GM23248 (cell line): Measurements from ENCODE around the gene IQCB1. TPM values are rescaled to one million over a fixed set of nuclear protein-coding genes. Genes with fewer than 3 reads are reported as not detected.

Experiments
- DNase-seq: peaks from one replicate; pipeline ENCODE4 v3.0.0-alpha.2; 2015
- H2AFZ ChIP-seq: fragments of 200-600 bp; sonication (generic); 2 replicates; pipeline ENCODE4 v1.6.1; 2016; ENCODE audit warnings: antibody characterized with exemption
- H3F3A ChIP-seq: fragments of 200-600 bp; sonication (generic); 2 replicates; pipeline ENCODE4 v1.6.1; 2016; ENCODE audit warnings: mild to moderate bottlenecking, antibody characterized with exemption, mixed run types; ENCODE audit not compliant: insufficient read depth
- H3K27ac ChIP-seq: fragments of 200-600 bp; sonication (generic); 2 replicates; pipeline ENCODE4 v1.5.1; 2016; ENCODE audit warnings: mild to moderate bottlenecking
- H3K27me3 ChIP-seq: fragments of 200-600 bp; sonication (generic); replicated peaks from 2 replicates; pipeline ENCODE4 v1.6.1; 2016; ENCODE audit warnings: mild to moderate bottlenecking; ENCODE audit not compliant: insufficient read depth
- H3K36me3 ChIP-seq: fragments of 200-600 bp; sonication (generic); 2 replicates; pipeline ENCODE4 v1.6.1; 2016; ENCODE audit warnings: low read depth, mild to moderate bottlenecking
- H3K4me1 ChIP-seq: fragments of 200-600 bp; sonication (generic); 2 replicates; pipeline ENCODE4 v1.6.1; 2016; ENCODE audit warnings: mild to moderate bottlenecking; ENCODE audit not compliant: insufficient read depth
- H3K4me2 ChIP-seq: fragments of 200-600 bp; sonication (generic); one replicate; pipeline ENCODE4 v1.6.1; 2016; ENCODE audit warnings: mild to moderate bottlenecking; ENCODE audit not compliant: unreplicated experiment
- H3K4me3 ChIP-seq: fragments of 200-600 bp; sonication (generic); 2 replicates; pipeline ENCODE4 v1.5.1; 2016; ENCODE audit warnings: mild to moderate bottlenecking
- H3K79me2 ChIP-seq: fragments of 200-600 bp; sonication (generic); 2 replicates; pipeline ENCODE4 v1.6.1; 2016; ENCODE audit warnings: mild to moderate bottlenecking; ENCODE audit not compliant: insufficient read depth
- H3K9ac ChIP-seq: fragments of 200-600 bp; sonication (generic); 2 replicates; pipeline ENCODE4 v1.6.1; 2016; ENCODE audit warnings: mild to moderate bottlenecking
- H3K9me2 ChIP-seq: fragments of 200-600 bp; sonication (generic); 2 replicates; pipeline ENCODE4 v1.6.1; 2016; ENCODE audit warnings: mixed run types, mild to moderate bottlenecking, moderate library complexity; ENCODE audit not compliant: insufficient read depth
- H3K9me3 ChIP-seq: fragments of 200-600 bp; sonication (generic); one replicate; pipeline ENCODE4 v1.6.1; 2017; ENCODE audit warnings: low read depth
- H4K20me1 ChIP-seq: fragments of 200-600 bp; sonication (generic); 2 replicates; pipeline ENCODE4 v1.6.0; 2016; ENCODE audit not compliant: insufficient read depth
- EZH2 ChIP-seq: fragments of 200-600 bp; sonication (generic); IDR thresholded peaks from 2 replicates; pipeline ENCODE4 v1.6.1; 2018; ENCODE audit warnings: antibody characterized with exemption, mild to moderate bottlenecking; ENCODE audit not compliant: insufficient read depth, poor library complexity, severe bottlenecking
- EZH2phosphoT487 ChIP-seq: fragments of 200-600 bp; sonication (generic); IDR thresholded peaks from 2 replicates; pipeline ENCODE4 v1.6.1; 2018; ENCODE audit warnings: antibody characterized with exemption, moderate library complexity, mild to moderate bottlenecking, low read depth; ENCODE audit not compliant: insufficient read depth
- WGBS, 2 experiments: methylation state at CpG; one replicate each; pipeline ENCODE4 v1.1.6; 2015 to 2017; ENCODE audit warnings: low lambda C conversion rate in 2 of 2, low coverage in 1 of 2; ENCODE audit errors: missing lambda C conversion rate in 2 of 2; 5-methylcytosine and 5-hydroxymethylcytosine counted together
- in situ Hi-C: fragments of 300-500 bp; cut with MboI; formaldehyde crosslinking; loops from 2 replicates; pipeline ENCODE4 v1.15.0; 2020
- polyA plus RNA-seq: library from polyadenylated mRNA; unstranded; fragments of >200 nt; fragmentation: Nextera tagmentation; extraction: Ambion mirVana; gene quantifications from 2 replicates; pipeline ENCODE4 v1.2.1, GENCODE V29; 2016
- total RNA-seq: library from RNA; depleted of rRNA; stranded (reverse); fragments of >200 nt; shearing (Covaris generic); gene quantifications from 2 replicates; pipeline ENCODE4 v1.2.3, GENCODE V29; 2014

The IQCB1 gene
- total and polyA plus RNA-seq, 2 experiments from 2014 or later, result 9.5 to 10.2 TPM

- no peaks in the 10 kb centered on the region for H3K9me3 ChIP-seq
- H3F3A ChIP-seq, result no peaks in the 10 kb centered on the region; the same call in 1 of the 2 replicates
- no peaks in the 10 kb centered on the region for H3K27me3 ChIP-seq
- H3K9me2 ChIP-seq, result no peaks in the 10 kb centered on the region; the same call in 1 of the 2 replicates
- H3K4me2 ChIP-seq, result no peak overlapping the region
- in situ Hi-C loops, result no loop called here
- H3K4me1 ChIP-seq, result no peaks in the 10 kb centered on the region
- DNase-seq, result no peak
- H3K79me2 ChIP-seq, result no peaks in the 10 kb centered on the region
- H3K4me3 ChIP-seq, result no peak overlapping the region
- no peak overlapping the region for H3K9ac ChIP-seq
- no peaks in the 10 kb centered on the region for H4K20me1 ChIP-seq
- TF ChIP-seq EZH2phosphoT487, result no peak
- TF ChIP-seq EZH2, result no peak
- H3K27ac ChIP-seq, result no peak overlapping the region
- H3K36me3 ChIP-seq, result peaks cover 11% of the 10 kb centered on the region; the same call in 1 of the 2 replicates
- H2AFZ ChIP-seq, result no peak overlapping the region
These were observed 34.0 kb downstream of the IQCB1 start for GRCh38 chr3:121800906-121801305.

- Histone ChIP-seq H2AFZ (no peak overlapping the region), H4K20me1 (no peaks in the 10 kb centered on the region), H3F3A (no peaks in the 10 kb centered on the region; the same call in 1 of the 2 replicates), H3K4me2 (no peak overlapping the region), H3K27me3 (no peaks in the 10 kb centered on the region), H3K9ac (no peak overlapping the region), H3K4me3 (no peak overlapping the region), H3K79me2 (no peaks in the 10 kb centered on the region), H3K27ac (no peak overlapping the region), H3K4me1 (no peaks in the 10 kb centered on the region), H3K9me2 (no peaks in the 10 kb centered on the region; the same call in 1 of the 2 replicates), H3K9me3 (no peaks in the 10 kb centered on the region), H3K36me3 (peaks cover 9% of the 10 kb centered on the region)
- in situ Hi-C loops, result no loop called here
- DNase-seq, result no peak
- WGBS, 2 experiments, result 96 to 97% methylated on average over 1 of the region's 1 CpG
- TF ChIP-seq EZH2phosphoT487, result no peak
- TF ChIP-seq EZH2, result no peak
These were observed 37.9 kb downstream of the IQCB1 start for GRCh38 chr3:121796970-121797369.

GRCh38 chr3:121794264-121794983 is 40.4 kb downstream of the IQCB1 start:
- WGBS, 2 experiments, result 94 to 96% methylated on average over 2 of the region's 2 CpGs
- in situ Hi-C loops, result no loop called here
- Histone ChIP-seq H3K36me3 (peaks cover 15% of the 10 kb centered on the region), H3K9me3 (no peaks in the 10 kb centered on the region), H3K4me3 (no peak overlapping the region), H3K79me2 (no peaks in the 10 kb centered on the region), H4K20me1 (no peaks in the 10 kb centered on the region), H3K4me1 (no peaks in the 10 kb centered on the region), H3K27ac (no peak overlapping the region), H3F3A (no peaks in the 10 kb centered on the region), H3K9me2 (no peaks in the 10 kb centered on the region), H3K9ac (no peak overlapping the region), H3K27me3 (no peaks in the 10 kb centered on the region), H3K4me2 (no peak overlapping the region), H2AFZ (no peak overlapping the region)
- TF ChIP-seq EZH2 (no peak), EZH2phosphoT487 (no peak)
- no peak for DNase-seq

- no peak overlapping the region for H3K9ac ChIP-seq
- no peaks in the 10 kb centered on the region for H3K4me1 ChIP-seq
- H4K20me1 ChIP-seq, result no peaks in the 10 kb centered on the region
- no peaks in the 10 kb centered on the region for H3K9me3 ChIP-seq
- WGBS, 2 experiments, result 97% methylated on average over 3 of the region's 3 CpGs
- TF ChIP-seq EZH2, result no peak
- no peak for TF ChIP-seq EZH2phosphoT487
- DNase-seq, result no peak
- H2AFZ ChIP-seq, result no peak overlapping the region
- peaks cover 21% of the 10 kb centered on the region for H3K36me3 ChIP-seq
- no peaks in the 10 kb centered on the region for H3F3A ChIP-seq
- H3K27ac ChIP-seq, result no peak overlapping the region
- in situ Hi-C loops, result no loop called here
- no peaks in the 10 kb centered on the region for H3K79me2 ChIP-seq
- H3K4me3 ChIP-seq, result no peak overlapping the region
- no peak overlapping the region for H3K4me2 ChIP-seq
- H3K27me3 ChIP-seq, result no peaks in the 10 kb centered on the region
- no peaks in the 10 kb centered on the region for H3K9me2 ChIP-seq
These were observed 41.8 kb downstream of the IQCB1 start for GRCh38 chr3:121793078-121793477.
